ENCODE data around the gene RCSD1. TPM values are rescaled to one million over a fixed set of nuclear protein-coding genes. Genes with fewer than 3 reads are reported as not detected.

RCSD1 gene
- total and polyA plus RNA-seq, 10 of the 15 experiments (the other 5 are each of a cell fraction or from before 2014, with no cell fraction given): 11.4 to 78.3 (median 71.6) TPM

DNA sequence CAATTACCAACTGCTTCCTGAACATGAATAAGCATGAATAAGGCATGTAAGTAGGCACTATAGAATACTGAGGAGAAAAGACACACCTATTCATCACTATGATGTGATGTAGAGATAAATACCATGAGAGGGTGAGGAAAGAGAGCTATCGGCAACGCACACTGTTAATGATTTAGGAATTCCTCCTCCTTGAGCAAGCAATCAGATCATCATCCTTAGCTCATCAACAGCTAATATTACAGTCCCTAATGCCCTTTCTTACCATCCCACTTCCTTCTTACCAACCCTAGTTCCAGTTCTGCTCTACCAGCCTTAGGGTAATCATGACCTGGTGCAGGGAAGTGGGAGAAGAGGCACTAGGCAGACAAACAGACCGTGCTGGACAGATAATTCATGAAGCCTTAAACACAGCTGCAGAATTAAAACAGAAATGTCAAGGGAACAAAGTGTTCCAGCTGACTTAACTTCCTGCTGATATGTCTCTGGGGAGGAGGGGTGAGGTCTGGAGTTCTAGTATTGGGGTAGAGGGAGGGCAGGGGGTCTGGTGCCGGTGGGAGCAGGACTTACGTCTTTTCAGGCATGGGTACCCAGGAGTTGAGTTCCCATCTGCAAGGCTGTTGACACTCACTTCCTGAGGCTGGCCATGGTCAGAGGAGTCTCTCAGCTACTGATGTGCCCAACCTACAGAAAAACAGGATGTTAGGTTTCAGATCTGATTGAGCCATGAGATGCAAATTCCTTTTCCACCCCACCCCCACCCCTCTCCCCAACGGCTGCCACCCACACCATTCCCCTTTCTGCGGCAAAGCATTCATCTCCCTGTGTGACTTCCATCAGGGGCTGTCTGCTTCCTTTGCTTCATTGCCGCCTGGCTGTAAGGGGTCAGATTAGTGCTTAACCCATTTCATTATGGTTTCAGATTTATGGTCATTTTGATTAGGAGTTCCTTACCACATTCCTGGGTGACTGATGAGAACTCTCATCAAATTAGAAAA is 12.6 kb upstream of the RCSD1 start:
- H2AFZ ChIP-seq (ENCODE audit: control insufficient read depth, low read depth, low read length): peak overlapping the region; percentile 73
- H3K4me2 ChIP-seq (ENCODE audit: control insufficient read depth, insufficient read depth): peak overlapping the region; percentile 73
- BruUV-seq (replicated peaks): TSS peak; percentile 88
- H3K27ac ChIP-seq (ENCODE audit: control insufficient read depth, insufficient read depth): peak overlapping the region; percentile 70
- no peaks in the 10 kb centered on the region for H3K36me3 ChIP-seq (ENCODE audit: control insufficient read depth in 2 of 2, insufficient read depth in 2 of 2, low read length in 1 of 2)
- no peaks in the 10 kb centered on the region for H3K27me3 ChIP-seq (replicated peaks in 1 of 2; ENCODE audit: control insufficient read depth in 2 of 2, insufficient read depth in 2 of 2, low read length in 1 of 2)
- CTCF ChIA-PET: interaction anchor here (0.7 to 4.3 kb wide), 11 partner anchors 10 to 315 kb away, joined by 3 to 56 read pairs (median 3); no protein-coding TSS in a partner anchor
- H3K4me3 ChIP-seq: peak overlapping the region; percentile 62
- RAD21 ChIA-PET (ENCODE audit: unreplicated experiment): interaction anchor here (0.7 to 4.4 kb wide), 13 partner anchors 11 to 108 kb away, joined by 3 to 35 read pairs (median 5); no protein-coding TSS in a partner anchor
- H3K9ac ChIP-seq (ENCODE audit: control insufficient read depth, insufficient read depth, low read length): peak overlapping the region; percentile 21
- peaks cover 22% of the 10 kb centered on the region for H3K4me1 ChIP-seq (ENCODE audit: control insufficient read depth, insufficient read depth, low read length)
- SMC1A ChIA-PET (ENCODE audit: uncharacterized antibody, unreplicated experiment): interaction anchor here (1.1 to 4.2 kb wide), 17 partner anchors 10 to 87 kb away, joined by 3 to 77 read pairs (median 6); partner anchors contain the start of gene CREG1
- H3K79me2 ChIP-seq (ENCODE audit: control insufficient read depth, insufficient read depth, low read length): no peaks in the 10 kb centered on the region
- no peaks in the 10 kb centered on the region; the same call in 1 of the 3 replicates for H3K9me3 ChIP-seq (replicated peaks; ENCODE audit: control insufficient read depth, insufficient read depth, low read length)
- FAIRE-seq (no peak), DNase-seq (ENCODE audit: low read depth, low spot score) (peak; percentile 74), ATAC-seq (peak; percentile 87)
- POLR2A ChIA-PET: interaction anchor here (0.9 to 5.2 kb wide), 6 partner anchors 11 to 64 kb away, joined by 3 to 29 read pairs (median 6); partner anchors contain the start of gene RCSD1
- in situ Hi-C loops (cut with MboI): no loop called here
- WGBS (ENCODE audit: insufficient coverage, insufficient replicate concordance, low lambda C conversion rate, missing lambda C conversion rate): 6% methylated on average over 8 of the region's 8 CpGs
- H4K20me1 ChIP-seq (ENCODE audit: control insufficient read depth, insufficient read depth): no peaks in the 10 kb centered on the region
- intact Hi-C loops (cut with micrococcal nuclease; ENCODE audit: unreplicated experiment): loop anchor here (1.0 kb wide), 1 partner anchor 10 kb away; no protein-coding TSS in a partner anchor
- TF ChIP-seq YY1 (IDR thresholded peaks at IDR 0.05; ENCODE audit: low read depth, low read length): no peak
- no peak for TF ChIP-seq TBL1XR1 (IDR thresholded peaks at IDR 0.05; ENCODE audit: low read depth, low read length)
- TF ChIP-seq YBX1 (IDR thresholded peaks at IDR 0.05): 0 out of 2 replicates have a peak, but pooled peaks have one; percentile 5
- no peak for TF ChIP-seq CREB1 (IDR thresholded peaks at IDR 0.05; ENCODE audit: low read depth)
- no peak for TF ChIP-seq ZBTB40 (IDR thresholded peaks at IDR 0.05; ENCODE audit: borderline replicate concordance)
- no peak for TF ChIP-seq RELB (IDR thresholded peaks at IDR 0.05; ENCODE audit: low read depth)
- TF ChIP-seq, protein P1, sequence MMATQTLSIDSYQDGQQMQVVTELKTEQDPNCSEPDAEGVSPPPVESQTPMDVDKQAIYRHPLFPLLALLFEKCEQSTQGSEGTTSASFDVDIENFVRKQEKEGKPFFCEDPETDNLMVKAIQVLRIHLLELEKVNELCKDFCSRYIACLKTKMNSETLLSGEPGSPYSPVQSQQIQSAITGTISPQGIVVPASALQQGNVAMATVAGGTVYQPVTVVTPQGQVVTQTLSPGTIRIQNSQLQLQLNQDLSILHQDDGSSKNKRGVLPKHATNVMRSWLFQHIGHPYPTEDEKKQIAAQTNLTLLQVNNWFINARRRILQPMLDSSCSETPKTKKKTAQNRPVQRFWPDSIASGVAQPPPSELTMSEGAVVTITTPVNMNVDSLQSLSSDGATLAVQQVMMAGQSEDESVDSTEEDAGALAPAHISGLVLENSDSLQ (IDR thresholded peaks at IDR 0.05): no peak
- no peak for TF ChIP-seq STAT3 (IDR thresholded peaks at IDR 0.05; ENCODE audit: low read depth, low read length)
- TF ChIP-seq SRF (IDR thresholded peaks at IDR 0.05; ENCODE audit: low read depth in 2 of 2, low read length in 2 of 2): no peak
- no peak for TF ChIP-seq CHD2 (IDR thresholded peaks at IDR 0.05; ENCODE audit: borderline replicate concordance, low read depth, low read length)
- no peak for TF ChIP-seq WRNIP1 (IDR thresholded peaks at IDR 0.05; ENCODE audit: borderline replicate concordance, low read depth, low read length)
- no peak for TF ChIP-seq ZNF207 (IDR thresholded peaks at IDR 0.05; ENCODE audit: borderline replicate concordance)
- no peak for TF ChIP-seq ZBED1 (IDR thresholded peaks at IDR 0.05; ENCODE audit: borderline replicate concordance)
- no peak for TF ChIP-seq RFX5 (IDR thresholded peaks at IDR 0.05; ENCODE audit: low read depth, low read length)
- no peak for TF ChIP-seq HDAC2 (IDR thresholded peaks at IDR 0.05)
- no peak for TF ChIP-seq SIN3A (IDR thresholded peaks at IDR 0.05; ENCODE audit: low read depth, low read length)

Measured in GM12878 (cell line).